IPS DF 4.7 (cell line): ENCODE data around the gene PTPRK.

Source experiments
- DNase-seq: peaks from one replicate; pipeline ENCODE4 v3.0.0-alpha.2; 2013; ENCODE audit warnings: low spot score; ENCODE audit errors: extremely low read depth

The PTPRK gene

DNA sequence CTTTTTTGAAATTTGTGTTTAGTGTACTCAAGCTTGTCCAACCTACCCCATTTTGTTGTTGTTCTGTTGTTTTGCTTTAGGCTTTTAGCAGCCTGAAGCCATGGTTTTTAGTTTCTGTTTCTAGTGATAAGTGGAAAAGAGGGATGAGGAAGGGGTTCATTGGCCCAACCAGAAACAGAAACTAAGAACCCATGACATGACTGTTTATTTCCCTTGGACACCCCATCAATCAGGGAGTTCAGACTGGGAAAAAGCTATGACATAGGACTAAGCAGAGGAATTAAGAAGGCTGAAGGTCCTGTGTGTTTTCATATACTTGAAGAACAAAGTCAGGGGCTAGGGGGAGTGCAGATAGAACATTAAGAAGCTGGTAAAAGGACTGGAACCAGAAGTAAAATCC, 425.0 kb downstream of the PTPRK start:
- no peak for DNase-seq

DNA sequence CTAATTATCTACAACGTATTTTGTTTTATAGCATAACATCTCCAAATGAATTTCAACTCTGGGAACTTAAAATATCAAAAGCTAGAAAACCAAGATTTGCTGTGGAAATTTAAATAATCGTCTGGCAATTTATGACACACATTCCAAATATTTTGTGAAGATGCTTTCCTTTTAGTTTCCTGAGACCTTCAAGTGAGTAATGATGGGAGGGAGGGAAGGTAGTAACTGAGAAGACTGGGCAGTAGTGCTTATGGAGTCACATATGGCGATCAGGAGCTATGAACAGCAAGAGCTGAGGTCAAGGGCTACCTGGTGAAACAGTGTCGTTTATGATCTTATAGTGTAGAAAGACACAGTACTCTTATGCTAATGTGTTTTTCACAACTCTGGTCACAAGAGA, 441.4 kb downstream of the PTPRK start:
- DNase-seq, result no peak

GRCh38 chr6:128078276-128078675, 442.1 kb downstream of the PTPRK start:
- DNase-seq, result no peak

DNA sequence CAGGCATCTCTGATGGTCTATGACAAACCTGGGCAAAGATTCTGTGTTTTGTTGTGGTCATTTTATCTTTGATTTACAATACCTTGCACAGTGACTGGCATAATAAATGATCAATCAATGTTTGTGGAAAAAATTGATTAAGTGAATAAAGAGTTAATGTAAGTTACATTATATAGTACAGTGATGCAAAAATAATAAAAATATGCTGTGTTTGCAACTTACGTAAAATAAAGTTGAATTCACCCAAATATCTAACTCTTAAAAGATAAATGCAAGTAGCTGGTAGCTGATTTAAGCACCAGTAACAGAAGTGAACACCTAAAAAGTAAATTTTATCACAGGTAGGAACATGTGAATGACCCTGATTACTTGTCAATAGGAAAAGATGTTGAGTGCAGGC, 443.6 kb downstream of the PTPRK start:
- DNase-seq, result no peak

DNA sequence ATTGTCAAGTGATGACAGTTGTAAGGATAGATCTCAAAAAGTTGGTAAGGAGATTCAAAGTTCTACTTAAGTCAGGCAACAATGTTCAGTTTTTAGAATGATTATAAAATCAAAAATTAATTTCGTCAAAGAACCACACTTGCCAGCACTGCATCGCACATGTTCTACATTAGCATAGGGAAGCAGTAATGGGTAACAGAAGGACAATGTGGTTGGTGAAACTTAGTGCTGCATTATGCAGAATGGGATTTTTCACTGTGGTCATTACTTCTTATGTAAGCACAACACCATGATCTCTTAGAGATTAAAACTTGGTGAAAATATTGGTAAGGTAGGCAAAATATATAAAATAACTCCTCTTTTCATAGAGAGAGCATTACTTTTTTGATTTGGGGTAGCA, 445.8 kb downstream of the PTPRK start:
- DNase-seq, result no peak

DNA sequence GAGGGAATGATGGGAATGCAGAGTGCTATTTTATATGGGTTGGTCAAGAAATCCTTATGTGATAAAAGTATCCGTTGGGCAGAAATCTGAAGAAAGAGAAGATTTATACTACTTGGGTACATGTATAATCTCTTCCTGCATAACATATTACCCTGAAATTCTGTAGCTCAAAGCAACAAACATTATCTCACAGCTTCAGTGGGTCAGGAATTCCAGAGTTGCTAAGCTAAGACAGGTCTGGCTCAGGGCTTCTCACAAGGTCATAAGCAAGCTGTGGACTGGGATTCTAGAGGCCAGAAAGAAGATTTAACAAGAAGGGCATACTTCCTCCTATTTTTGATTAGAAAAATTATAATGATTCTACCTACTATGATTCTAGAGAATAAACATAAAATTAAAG, 447.0 kb downstream of the PTPRK start:
- no peak for DNase-seq

DNA sequence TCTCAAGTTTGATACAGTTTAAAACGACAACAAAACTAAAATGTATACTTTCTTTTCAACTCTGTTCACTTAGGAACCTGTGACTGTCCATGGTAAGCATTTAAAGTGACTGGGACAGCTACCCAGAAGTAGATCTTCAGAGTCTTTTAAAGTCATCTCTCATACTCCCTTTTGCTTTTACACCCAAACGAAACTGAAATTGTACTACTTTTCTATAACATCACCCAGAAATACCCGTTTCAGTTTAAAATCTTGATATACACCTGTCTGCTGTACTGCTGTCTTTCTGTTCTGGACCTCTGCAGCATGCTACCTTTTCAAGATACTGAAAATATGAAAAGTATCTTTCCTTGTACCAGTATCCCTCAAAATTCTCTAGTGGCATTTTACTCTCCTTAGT, 449.2 kb downstream of the PTPRK start:
- DNase-seq, result no peak

- DNase-seq, result no peak
Measured at GRCh38 chr6:128070406-128070805, 450.0 kb downstream of the PTPRK start.

- DNase-seq, result no peak
Measured at GRCh38 chr6:128069188-128069587, 451.2 kb downstream of the PTPRK start.

- DNase-seq, result no peak
Measured at GRCh38 chr6:128068119-128068479, 452.3 kb downstream of the PTPRK start.

- DNase-seq, result no peak
Measured at GRCh38 chr6:128067446-128068118, 452.8 kb downstream of the PTPRK start.

DNA sequence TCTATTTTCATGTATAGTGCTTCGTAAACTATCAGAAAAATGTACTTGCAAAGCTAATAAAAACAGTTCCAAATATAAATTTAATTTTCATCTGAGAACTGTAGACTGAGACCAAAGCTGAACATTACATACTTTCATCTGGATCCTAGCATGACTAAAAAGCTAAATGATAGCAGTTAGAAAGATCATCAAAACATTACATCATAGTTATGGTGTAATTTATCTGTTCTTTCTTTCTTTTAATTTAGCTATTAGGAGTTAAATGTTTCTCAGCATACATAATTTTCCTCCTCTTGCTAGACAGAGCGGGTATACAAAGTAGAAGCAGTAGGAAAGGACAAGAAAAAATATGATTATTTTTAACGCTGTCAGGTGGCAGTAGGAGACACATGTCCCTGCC, 455.3 kb downstream of the PTPRK start:
- no peak for DNase-seq

- no peak for DNase-seq
Measured at GRCh38 chr6:128064540-128064895, 455.9 kb downstream of the PTPRK start.

GRCh38 chr6:128063850-128064539, 456.4 kb downstream of the PTPRK start:
- no peak for DNase-seq

GRCh38 chr6:128062882-128063603, 457.4 kb downstream of the PTPRK start:
- no peak for DNase-seq

DNA sequence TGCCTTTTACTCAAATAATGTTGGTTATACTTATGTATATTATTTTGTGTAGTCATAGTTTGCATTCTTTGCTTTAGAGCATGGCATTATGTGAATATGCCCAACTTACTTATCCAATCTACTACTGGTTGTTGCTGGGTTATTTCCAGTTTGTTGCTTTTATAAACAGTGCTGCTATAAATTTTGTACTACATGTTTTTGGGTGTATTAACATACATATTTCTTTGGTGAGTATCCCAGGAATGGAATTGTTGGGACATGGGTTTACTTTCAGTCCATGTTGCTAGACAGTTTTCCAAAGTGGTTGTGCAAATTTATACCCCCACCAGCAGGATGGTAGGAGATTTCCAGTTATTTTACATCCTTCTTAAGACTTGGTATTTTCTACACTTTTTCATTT, 462.5 kb downstream of the PTPRK start:
- DNase-seq, result no peak

DNA sequence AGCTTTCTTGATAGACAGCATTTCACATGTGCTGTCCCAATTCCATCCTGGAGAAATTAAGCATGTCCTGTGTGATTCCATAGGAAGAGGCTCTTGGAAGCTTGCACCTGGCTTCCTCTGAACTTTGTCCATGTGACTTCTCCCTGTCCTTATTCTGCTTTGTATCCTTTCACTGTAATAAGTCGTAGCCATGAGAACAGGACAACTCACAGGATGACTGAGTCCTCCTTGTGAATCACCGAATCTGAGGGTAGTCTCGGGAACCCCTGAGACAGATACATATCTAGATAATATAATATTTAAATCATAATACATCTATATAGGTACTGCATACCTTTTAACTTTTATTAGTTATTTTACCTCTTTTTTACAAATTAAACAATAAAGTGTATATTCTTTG, 462.9 kb downstream of the PTPRK start:
- no peak for DNase-seq

DNA sequence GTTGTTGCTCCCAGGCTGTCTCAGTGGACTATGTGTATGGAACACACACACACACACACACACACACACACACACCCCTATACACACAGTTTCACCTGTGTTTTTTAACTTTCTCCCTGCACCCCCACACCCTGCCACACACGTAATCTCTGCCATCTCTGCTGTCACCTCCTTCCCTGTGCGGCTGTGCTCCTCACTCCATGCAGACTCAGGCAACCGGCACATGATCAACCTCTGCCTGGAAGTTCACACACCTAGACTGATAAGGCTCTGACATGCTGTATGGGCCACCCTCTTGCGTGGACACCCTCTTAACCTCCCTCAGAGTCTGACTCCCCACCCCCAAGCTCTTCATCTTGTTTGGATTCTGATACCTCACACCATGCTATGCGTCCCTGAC, 467.3 kb downstream of the PTPRK start:
- DNase-seq, result no peak

- no peak for DNase-seq
Measured at GRCh38 chr6:128047989-128048388, 472.4 kb downstream of the PTPRK start.

GRCh38 chr6:128046033-128046432, 474.4 kb downstream of the PTPRK start:
- no peak for DNase-seq

- no peak for DNase-seq
Measured at GRCh38 chr6:128039543-128039942, 480.9 kb downstream of the PTPRK start.

DNA sequence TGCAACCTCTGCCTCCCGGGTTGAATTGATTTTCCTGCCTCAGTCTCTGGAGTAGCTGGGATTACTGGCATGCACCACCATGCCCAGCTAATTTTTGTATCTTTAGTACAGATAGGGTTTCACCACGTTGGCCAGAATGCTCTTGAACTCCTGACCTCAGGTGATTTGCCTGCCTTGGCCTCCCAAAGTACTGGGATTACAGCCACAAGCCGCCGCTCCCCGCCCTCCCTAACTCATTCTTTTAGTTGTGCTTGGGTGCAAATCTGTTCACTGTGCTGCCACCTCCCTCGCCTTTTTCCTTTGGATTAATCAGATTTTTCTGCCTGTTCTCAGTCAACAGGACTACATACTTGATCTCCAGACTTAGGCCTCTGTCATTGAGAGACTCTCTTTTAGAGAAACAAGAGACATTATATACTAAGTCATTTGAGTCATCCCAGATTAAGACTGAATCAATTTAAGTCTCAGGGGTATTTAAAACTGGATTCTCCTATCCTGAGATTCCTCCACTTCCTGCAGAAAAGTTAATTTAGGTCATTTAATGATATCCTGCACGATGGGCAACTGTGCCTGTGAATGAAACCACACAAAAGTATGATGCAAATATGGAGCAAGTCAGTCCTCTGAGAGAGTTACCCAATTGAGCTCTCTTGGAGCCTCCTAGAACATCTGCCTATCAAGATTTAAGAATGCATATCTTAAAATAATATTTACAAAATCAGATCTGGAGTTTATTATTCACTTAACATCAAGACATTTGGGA, 483.4 kb downstream of the PTPRK start:
- no peak for DNase-seq
